ENCODE results near the gene LHX3. TPM values are rescaled to one million over a fixed set of nuclear protein-coding genes. Genes with fewer than 3 reads are reported as not detected.

LHX3 gene
- total RNA-seq, 2 donors from 2014 or later = 1.3 TPM; not detected in 1

DNA sequence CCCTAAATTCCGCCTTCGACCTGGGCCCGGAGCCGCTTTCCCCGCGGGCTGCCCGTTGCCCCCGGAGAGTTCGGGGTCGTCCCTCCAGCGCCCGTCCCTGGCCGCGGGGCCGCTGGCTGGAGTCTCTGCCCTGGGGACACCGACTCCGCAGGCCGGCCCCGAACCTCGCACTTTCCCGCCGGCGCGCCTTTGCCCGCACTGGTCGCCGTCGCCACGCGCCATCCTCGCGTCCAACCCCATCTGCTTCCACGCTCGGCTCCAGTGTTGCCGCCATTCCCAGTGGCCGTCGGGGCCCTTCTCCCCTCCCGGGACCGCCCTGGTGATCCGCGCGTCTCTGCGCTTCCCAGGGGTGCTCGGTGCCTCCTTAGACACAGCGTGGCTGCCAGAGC is 11.0 kb downstream of the LHX3 start:
- no peak overlapping the region for H3K4me3 ChIP-seq
- TF ChIP-seq POLR2AphosphoS5 (IDR thresholded peaks at IDR 0.05) (no peak), POLR2A (IDR thresholded peaks at IDR 0.05) (no peak)
- TF ChIP-seq, protein P1, sequence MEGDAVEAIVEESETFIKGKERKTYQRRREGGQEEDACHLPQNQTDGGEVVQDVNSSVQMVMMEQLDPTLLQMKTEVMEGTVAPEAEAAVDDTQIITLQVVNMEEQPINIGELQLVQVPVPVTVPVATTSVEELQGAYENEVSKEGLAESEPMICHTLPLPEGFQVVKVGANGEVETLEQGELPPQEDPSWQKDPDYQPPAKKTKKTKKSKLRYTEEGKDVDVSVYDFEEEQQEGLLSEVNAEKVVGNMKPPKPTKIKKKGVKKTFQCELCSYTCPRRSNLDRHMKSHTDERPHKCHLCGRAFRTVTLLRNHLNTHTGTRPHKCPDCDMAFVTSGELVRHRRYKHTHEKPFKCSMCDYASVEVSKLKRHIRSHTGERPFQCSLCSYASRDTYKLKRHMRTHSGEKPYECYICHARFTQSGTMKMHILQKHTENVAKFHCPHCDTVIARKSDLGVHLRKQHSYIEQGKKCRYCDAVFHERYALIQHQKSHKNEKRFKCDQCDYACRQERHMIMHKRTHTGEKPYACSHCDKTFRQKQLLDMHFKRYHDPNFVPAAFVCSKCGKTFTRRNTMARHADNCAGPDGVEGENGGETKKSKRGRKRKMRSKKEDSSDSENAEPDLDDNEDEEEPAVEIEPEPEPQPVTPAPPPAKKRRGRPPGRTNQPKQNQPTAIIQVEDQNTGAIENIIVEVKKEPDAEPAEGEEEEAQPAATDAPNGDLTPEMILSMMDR (IDR thresholded peaks at IDR 0.05) = no peak
- no peak overlapping the region for H3K27ac ChIP-seq
- H3K27me3 ChIP-seq (replicated peaks; ENCODE audit: insufficient read depth) = peaks cover 68% of the 10 kb centered on the region
- H3K9me3 ChIP-seq = no peaks in the 10 kb centered on the region
- H3K36me3 ChIP-seq = no peaks in the 10 kb centered on the region
- H3K4me1 ChIP-seq (replicated peaks) = no peaks in the 10 kb centered on the region
- intact Hi-C loops (cut with DNase I) = no loop called here
- WGBS = 3% methylated on average over 40 of the region's 45 CpGs
- DNase-seq (ENCODE audit: low spot score) = no peak

- TF ChIP-seq POLR2AphosphoS5 (IDR thresholded peaks at IDR 0.05) = no peak
- TF ChIP-seq, protein P1 (IDR thresholded peaks at IDR 0.05) = no peak
- TF ChIP-seq POLR2A (IDR thresholded peaks at IDR 0.05) = no peak
- DNase-seq (ENCODE audit: low spot score) = no peak
- no peak overlapping the region for H3K27ac ChIP-seq
- intact Hi-C loops (cut with DNase I) = no loop called here
- no peak overlapping the region for H3K4me3 ChIP-seq
- no peaks in the 10 kb centered on the region for H3K4me1 ChIP-seq (replicated peaks)
- H3K36me3 ChIP-seq = no peaks in the 10 kb centered on the region
- 3% methylated on average over 31 of the region's 96 CpGs for WGBS
- peaks cover 64% of the 10 kb centered on the region for H3K27me3 ChIP-seq (replicated peaks; ENCODE audit: insufficient read depth)
- no peaks in the 10 kb centered on the region for H3K9me3 ChIP-seq
Measured at GRCh38 chr9:136193127-136193890, 11.6 kb downstream of the LHX3 start.

DNA sequence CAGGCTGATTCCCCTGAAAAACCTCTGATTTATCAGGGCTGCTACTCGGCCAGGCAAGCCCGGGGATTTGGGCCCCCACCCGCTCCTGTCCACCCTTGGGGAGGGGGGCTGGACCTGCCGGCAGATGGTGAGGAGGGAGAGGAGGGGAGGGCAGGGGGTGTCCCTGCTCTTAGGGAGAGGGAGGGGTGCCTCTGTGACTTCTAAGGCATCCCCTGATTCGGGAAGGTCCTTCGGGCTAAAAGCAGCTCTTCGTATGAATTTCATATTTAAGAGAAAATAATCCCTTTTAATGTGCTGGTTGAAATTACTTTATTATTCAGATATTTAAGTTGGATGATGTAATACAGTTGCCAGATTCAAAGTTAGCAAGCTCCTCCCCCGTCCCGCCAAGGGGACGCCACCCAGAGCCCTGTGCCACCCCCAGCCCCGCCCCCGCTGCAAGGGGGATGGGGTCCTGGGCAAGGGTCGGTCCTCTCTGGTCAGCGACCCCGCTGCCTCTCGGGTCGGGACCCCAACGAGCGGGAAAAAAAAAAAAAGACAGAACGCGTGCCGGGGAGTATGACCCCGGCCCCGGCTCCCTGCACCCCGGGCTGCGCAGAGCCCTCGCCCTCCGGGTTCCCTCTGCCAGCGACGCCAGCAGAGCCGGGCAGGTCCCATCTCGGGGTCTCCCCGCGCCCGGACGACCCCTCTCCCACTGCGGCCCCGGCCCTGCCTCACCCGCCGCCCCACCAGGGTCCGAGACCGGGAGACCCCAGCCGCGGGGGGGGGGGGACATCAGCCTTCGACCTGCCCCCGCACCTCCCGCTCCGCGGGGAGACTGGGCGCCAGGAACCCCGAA is 12.4 kb downstream of the LHX3 start:
- no peaks in the 10 kb centered on the region for H3K4me1 ChIP-seq (replicated peaks)
- no peaks in the 10 kb centered on the region for H3K36me3 ChIP-seq
- no peak overlapping the region for H3K4me3 ChIP-seq
- no peak for DNase-seq (ENCODE audit: low spot score)
- TF ChIP-seq, protein P1 (IDR thresholded peaks at IDR 0.05) = no peak
- TF ChIP-seq POLR2AphosphoS5 (IDR thresholded peaks at IDR 0.05) (no peak), POLR2A (IDR thresholded peaks at IDR 0.05) (no peak)
- no peak overlapping the region for H3K27ac ChIP-seq
- H3K9me3 ChIP-seq = no peaks in the 10 kb centered on the region
- H3K27me3 ChIP-seq (replicated peaks; ENCODE audit: insufficient read depth) = peaks cover 60% of the 10 kb centered on the region
- intact Hi-C loops (cut with DNase I) = no loop called here
- 3% methylated on average over 44 of the region's 51 CpGs for WGBS

- no peaks in the 10 kb centered on the region for H3K36me3 ChIP-seq
- DNase-seq (ENCODE audit: low spot score) = no peak
- H3K4me3 ChIP-seq = no peak overlapping the region
- TF ChIP-seq, protein P1 (IDR thresholded peaks at IDR 0.05) = no peak
- TF ChIP-seq POLR2AphosphoS5 (IDR thresholded peaks at IDR 0.05) (no peak), POLR2A (IDR thresholded peaks at IDR 0.05) (no peak)
- intact Hi-C loops (cut with DNase I) = no loop called here
- peaks cover 55% of the 10 kb centered on the region for H3K27me3 ChIP-seq (replicated peaks; ENCODE audit: insufficient read depth)
- H3K27ac ChIP-seq = no peak overlapping the region
- H3K9me3 ChIP-seq = no peaks in the 10 kb centered on the region
- WGBS = 22% methylated on average over 9 of the region's 9 CpGs
- H3K4me1 ChIP-seq (replicated peaks) = no peaks in the 10 kb centered on the region
Measured at GRCh38 chr9:136191960-136192286, 13.0 kb downstream of the LHX3 start.

All from prostate gland (tissue), 2 donors.